ENCODE measurements around the gene EVA1A. TPM values are rescaled to one million over a fixed set of nuclear protein-coding genes. Genes with fewer than 3 reads are reported as not detected.

The EVA1A gene
- total and polyA plus RNA-seq, 4 donors = 45.7 to 206 (median 100) TPM

DNA sequence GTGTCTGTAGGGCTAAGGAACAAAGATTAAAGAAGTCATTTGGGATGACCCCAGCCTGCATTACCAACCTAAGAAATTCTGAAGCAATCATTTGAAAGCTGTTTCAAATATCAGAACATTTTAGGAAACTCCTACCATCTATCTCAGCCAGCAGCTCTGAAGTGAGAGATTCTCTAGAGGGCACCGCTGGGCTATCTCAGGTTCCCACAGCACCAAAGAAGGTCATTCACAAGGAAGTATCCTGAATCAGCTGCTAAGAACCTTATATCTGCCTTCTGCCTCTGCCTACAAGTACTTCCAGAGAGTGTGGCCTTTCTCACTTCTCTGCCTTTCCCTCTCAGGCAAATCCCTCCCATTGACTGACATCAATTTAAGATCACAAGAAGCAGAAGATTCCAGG, 13.4 kb upstream of the EVA1A start:
- H3K4me3 ChIP-seq (ENCODE audit: low read depth in 1 of 3, low read length in 3 of 3) = no peak overlapping the region

DNA sequence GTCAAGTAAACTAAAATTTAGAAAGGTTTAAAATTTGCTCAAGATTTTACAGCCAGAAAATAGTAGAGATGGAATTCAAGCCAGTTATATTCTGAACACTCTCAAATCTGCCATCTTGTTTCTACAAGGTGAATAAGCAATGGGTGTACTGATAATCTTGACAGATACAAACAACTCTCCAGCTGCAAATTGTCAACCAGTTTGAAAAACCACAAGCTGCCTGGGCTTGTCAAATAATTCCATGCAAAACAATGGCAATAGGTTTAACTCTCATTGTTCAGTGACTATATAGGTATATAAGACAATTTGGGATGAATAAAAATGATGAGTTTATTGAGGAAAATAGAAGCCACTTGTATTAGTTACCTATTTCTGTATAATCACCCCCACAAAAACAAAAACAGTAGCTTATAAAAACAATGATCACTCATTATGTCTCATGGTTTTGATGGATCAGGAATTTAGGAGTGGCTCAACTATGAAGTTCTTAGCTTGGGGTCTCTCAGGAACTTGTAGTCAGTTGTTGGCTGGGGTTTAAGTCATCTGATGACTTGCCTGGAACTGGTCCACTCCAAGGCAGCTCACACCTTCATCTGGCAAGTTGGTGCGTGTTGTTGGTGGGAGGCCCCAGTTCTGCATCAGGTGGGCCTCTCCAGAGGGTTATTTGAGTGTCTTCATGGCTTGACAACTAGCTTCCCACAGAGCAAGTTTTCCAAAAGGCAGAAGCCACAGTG, 12.6 kb upstream of the EVA1A start:
- Histone ChIP-seq H3K9me3 (ENCODE audit: control insufficient read depth in 4 of 4, low read length in 3 of 4) (no peaks in the 10 kb centered on the region), H3K27ac (ENCODE audit: low read depth in 1 of 2, low read length in 2 of 2) (no peak overlapping the region), H3K9ac (ENCODE audit: low read depth in 1 of 2, low read length in 2 of 2) (no peak overlapping the region), H3K36me3 (ENCODE audit: control insufficient read depth in 4 of 4, insufficient read depth in 3 of 4, low read depth in 1 of 4, low read length in 3 of 4) (no peaks in the 10 kb centered on the region), H3K27me3 (ENCODE audit: control insufficient read depth in 4 of 4, insufficient read depth in 4 of 4, low read length in 3 of 4) (no peaks in the 10 kb centered on the region), H3K4me3 (ENCODE audit: low read depth in 1 of 3, low read length in 3 of 3) (no peak overlapping the region), H3K4me1 (ENCODE audit: control insufficient read depth in 4 of 4, insufficient read depth in 4 of 4, low read length in 3 of 4) (peaks cover 0 to 24% (median 15%) of the 10 kb centered on the region in 4 donors)
- 95% methylated on average over 1 of the region's 1 CpG for WGBS
- TF ChIP-seq NR2F2 (IDR thresholded peaks at IDR 0.05) = no peak
- TF ChIP-seq, protein P1, sequence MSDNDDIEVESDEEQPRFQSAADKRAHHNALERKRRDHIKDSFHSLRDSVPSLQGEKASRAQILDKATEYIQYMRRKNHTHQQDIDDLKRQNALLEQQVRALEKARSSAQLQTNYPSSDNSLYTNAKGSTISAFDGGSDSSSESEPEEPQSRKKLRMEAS (IDR thresholded peaks at IDR 0.05) = no peak
- no peak for TF ChIP-seq RXRA (IDR thresholded peaks at IDR 0.05)
- TF ChIP-seq HNF4A (conservative IDR thresholded peaks at IDR 0.05) = no peak
- no peak for TF ChIP-seq EGR1 (IDR thresholded peaks at IDR 0.05; ENCODE audit: low read depth in 2 of 2)
- TF ChIP-seq FOXA1 (IDR thresholded peaks at IDR 0.05) = no peak
- TF ChIP-seq RAD21 (IDR thresholded peaks at IDR 0.05) = no peak
- TF ChIP-seq FOXA2 (IDR thresholded peaks at IDR 0.05) = no peak
- TF ChIP-seq, protein P2, sequence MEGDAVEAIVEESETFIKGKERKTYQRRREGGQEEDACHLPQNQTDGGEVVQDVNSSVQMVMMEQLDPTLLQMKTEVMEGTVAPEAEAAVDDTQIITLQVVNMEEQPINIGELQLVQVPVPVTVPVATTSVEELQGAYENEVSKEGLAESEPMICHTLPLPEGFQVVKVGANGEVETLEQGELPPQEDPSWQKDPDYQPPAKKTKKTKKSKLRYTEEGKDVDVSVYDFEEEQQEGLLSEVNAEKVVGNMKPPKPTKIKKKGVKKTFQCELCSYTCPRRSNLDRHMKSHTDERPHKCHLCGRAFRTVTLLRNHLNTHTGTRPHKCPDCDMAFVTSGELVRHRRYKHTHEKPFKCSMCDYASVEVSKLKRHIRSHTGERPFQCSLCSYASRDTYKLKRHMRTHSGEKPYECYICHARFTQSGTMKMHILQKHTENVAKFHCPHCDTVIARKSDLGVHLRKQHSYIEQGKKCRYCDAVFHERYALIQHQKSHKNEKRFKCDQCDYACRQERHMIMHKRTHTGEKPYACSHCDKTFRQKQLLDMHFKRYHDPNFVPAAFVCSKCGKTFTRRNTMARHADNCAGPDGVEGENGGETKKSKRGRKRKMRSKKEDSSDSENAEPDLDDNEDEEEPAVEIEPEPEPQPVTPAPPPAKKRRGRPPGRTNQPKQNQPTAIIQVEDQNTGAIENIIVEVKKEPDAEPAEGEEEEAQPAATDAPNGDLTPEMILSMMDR (IDR thresholded peaks at IDR 0.05; ENCODE audit: low read depth, low read length, missing input control) = no peak
- TF ChIP-seq GABPA (IDR thresholded peaks at IDR 0.05 in 1 of 2, conservative IDR thresholded peaks at IDR 0.05 in 1 of 2) = no peak
- TF ChIP-seq JUND (IDR thresholded peaks at IDR 0.05) = no peak
- no peak for TF ChIP-seq SP1 (IDR thresholded peaks at IDR 0.05)
- DNase-seq (ENCODE audit: low spot score) = no peak

More for the DNA sequence above, 13.4 kb upstream of the EVA1A start:
- whole genome bisulfite sequencing = 91% methylated on average over 1 of the region's 1 CpG
- Histone ChIP-seq H3K36me3 (ENCODE audit: control insufficient read depth in 4 of 4, insufficient read depth in 3 of 4, low read depth in 1 of 4, low read length in 3 of 4) (no peaks in the 10 kb centered on the region), H3K27me3 (ENCODE audit: control insufficient read depth in 4 of 4, insufficient read depth in 4 of 4, low read length in 3 of 4) (no peaks in the 10 kb centered on the region), H3K9me3 (ENCODE audit: control insufficient read depth in 4 of 4, low read length in 3 of 4) (no peaks in the 10 kb centered on the region), H3K27ac (ENCODE audit: low read depth in 1 of 2, low read length in 2 of 2) (no peak overlapping the region), H3K4me1 (ENCODE audit: control insufficient read depth in 4 of 4, insufficient read depth in 4 of 4, low read length in 3 of 4) (peaks cover 0 to 24% (median 16%) of the 10 kb centered on the region in 4 donors), H3K9ac (ENCODE audit: low read depth in 1 of 2, low read length in 2 of 2) (no peak overlapping the region)
- no peak for TF ChIP-seq FOXA2 (IDR thresholded peaks at IDR 0.05)
- TF ChIP-seq, protein P3, sequence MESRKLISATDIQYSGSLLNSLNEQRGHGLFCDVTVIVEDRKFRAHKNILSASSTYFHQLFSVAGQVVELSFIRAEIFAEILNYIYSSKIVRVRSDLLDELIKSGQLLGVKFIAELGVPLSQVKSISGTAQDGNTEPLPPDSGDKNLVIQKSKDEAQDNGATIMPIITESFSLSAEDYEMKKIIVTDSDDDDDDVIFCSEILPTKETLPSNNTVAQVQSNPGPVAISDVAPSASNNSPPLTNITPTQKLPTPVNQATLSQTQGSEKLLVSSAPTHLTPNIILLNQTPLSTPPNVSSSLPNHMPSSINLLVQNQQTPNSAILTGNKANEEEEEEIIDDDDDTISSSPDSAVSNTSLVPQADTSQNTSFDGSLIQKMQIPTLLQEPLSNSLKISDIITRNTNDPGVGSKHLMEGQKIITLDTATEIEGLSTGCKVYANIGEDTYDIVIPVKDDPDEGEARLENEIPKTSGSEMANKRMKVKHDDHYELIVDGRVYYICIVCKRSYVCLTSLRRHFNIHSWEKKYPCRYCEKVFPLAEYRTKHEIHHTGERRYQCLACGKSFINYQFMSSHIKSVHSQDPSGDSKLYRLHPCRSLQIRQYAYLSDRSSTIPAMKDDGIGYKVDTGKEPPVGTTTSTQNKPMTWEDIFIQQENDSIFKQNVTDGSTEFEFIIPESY (IDR thresholded peaks at IDR 0.05) = no peak
- no peak for TF ChIP-seq HNF4G (IDR thresholded peaks at IDR 0.05)
- TF ChIP-seq YY1 (IDR thresholded peaks at IDR 0.05) = no peak
- TF ChIP-seq, protein P1 (IDR thresholded peaks at IDR 0.05) = no peak
- TF ChIP-seq NR2F2 (IDR thresholded peaks at IDR 0.05) = no peak
- TF ChIP-seq RAD21 (IDR thresholded peaks at IDR 0.05) = no peak
- TF ChIP-seq FOXA1 (IDR thresholded peaks at IDR 0.05) = no peak
- TF ChIP-seq GABPA (IDR thresholded peaks at IDR 0.05 in 1 of 2, conservative IDR thresholded peaks at IDR 0.05 in 1 of 2) = no peak
- no peak for TF ChIP-seq SP1 (IDR thresholded peaks at IDR 0.05)
- TF ChIP-seq, protein P2 (IDR thresholded peaks at IDR 0.05; ENCODE audit: low read depth, low read length, missing input control) = no peak
- TF ChIP-seq HNF4A (conservative IDR thresholded peaks at IDR 0.05) = no peak
- TF ChIP-seq, protein P4, sequence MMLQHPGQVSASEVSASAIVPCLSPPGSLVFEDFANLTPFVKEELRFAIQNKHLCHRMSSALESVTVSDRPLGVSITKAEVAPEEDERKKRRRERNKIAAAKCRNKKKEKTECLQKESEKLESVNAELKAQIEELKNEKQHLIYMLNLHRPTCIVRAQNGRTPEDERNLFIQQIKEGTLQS (IDR thresholded peaks at IDR 0.05) = no peak
- no peak for TF ChIP-seq JUND (IDR thresholded peaks at IDR 0.05)
- TF ChIP-seq EGR1 (IDR thresholded peaks at IDR 0.05; ENCODE audit: low read depth in 2 of 2) = no peak
- DNase-seq (ENCODE audit: low spot score) = no peak
